Measurements from ENCODE around the gene ATG16L2.
A peak's percentile ranks its signal among the peaks of the same experiment; 100 is the strongest.

GRCh38 chr11:72831521-72832300, 17.5 kb downstream of the ATG16L2 start:
- TF ChIP-seq YY1 (tag by site-specific recombination; IDR thresholded peaks at IDR 0.05) (no peak), ZBTB10 (tag by site-specific recombination; IDR thresholded peaks at IDR 0.05) (no peak), ZNF266 (tag by site-specific recombination; IDR thresholded peaks at IDR 0.05; ENCODE audit: low read depth) (no peak), ZNF214 (tag by site-specific recombination; IDR thresholded peaks at IDR 0.05; ENCODE audit: borderline replicate concordance) (no peak), REST (tag by site-specific recombination; IDR thresholded peaks at IDR 0.05) (no peak), FEZF1 (tag by site-specific recombination; IDR thresholded peaks at IDR 0.05) (no peak), ZNF501 (tag by site-specific recombination; IDR thresholded peaks at IDR 0.05) (no peak), ZBTB20 (tag by site-specific recombination; IDR thresholded peaks at IDR 0.05) (no peak), ELK4 (IDR thresholded peaks at IDR 0.05; ENCODE audit: borderline replicate concordance, low read depth, low read length) (no peak), CTCF (tag by site-specific recombination; IDR thresholded peaks at IDR 0.05) (peak; percentile 93), ZNF830 (tag by site-specific recombination; IDR thresholded peaks at IDR 0.05; ENCODE audit: low read depth) (no peak), ZFP3 (tag by site-specific recombination; IDR thresholded peaks at IDR 0.05; ENCODE audit: low read depth) (no peak), ZNF302 (tag by site-specific recombination; IDR thresholded peaks at IDR 0.05; ENCODE audit: low read depth) (no peak), KLF10 (tag by site-specific recombination; IDR thresholded peaks at IDR 0.05) (no peak)

All from HEK293 (cell line).